Dendritic cell treated with granulocyte-macrophage colony-stimulating factor and Interleukin-4, amounts not matched to agents 40 ng/mL and 50 ng/mL, for 4 days (primary cell): Measurements from ENCODE around the gene TNFSF12.

Source experiments
- H3K27ac Mint-ChIP-seq: one replicate; pipeline ENCODE4 v1.8.0; 2022; ENCODE audit warnings: mild to moderate bottlenecking, mixed read lengths
- H3K27me3 Mint-ChIP-seq: one replicate; pipeline ENCODE4 v1.8.0; 2022; ENCODE audit warnings: mild to moderate bottlenecking, mixed read lengths
- H3K36me3 Mint-ChIP-seq: one replicate; pipeline ENCODE4 v1.8.0; 2022; ENCODE audit warnings: low read depth, mixed read lengths
- H3K4me1 Mint-ChIP-seq: one replicate; pipeline ENCODE4 v1.8.0; 2022; ENCODE audit warnings: low read depth, mixed read lengths
- H3K4me3 Mint-ChIP-seq: one replicate; pipeline ENCODE4 v1.8.0; 2022; ENCODE audit warnings: mild to moderate bottlenecking, moderate library complexity, mixed read lengths
- H3K9me3 Mint-ChIP-seq: one replicate; pipeline ENCODE4 v1.8.0; 2022; ENCODE audit warnings: mixed read lengths
- intact Hi-C: fragments of 100-400 bp; cut with micrococcal nuclease; formaldehyde crosslinking; loops from one replicate; pipeline ENCODE4 v1.15.0; 2022

TNFSF12 gene

GRCh38 chr17:7579834-7580603, 31.2 kb downstream of the TNFSF12 start:
- Mint-ChIP-seq H3K9me3 (no peaks in the 10 kb centered on the region), H3K27ac (peak overlapping the region; percentile 92), H3K36me3 (peaks cover 100% of the 10 kb centered on the region), H3K27me3 (no peaks in the 10 kb centered on the region), H3K4me3 (peak overlapping the region; percentile 97), H3K4me1 (peaks cover 82% of the 10 kb centered on the region)
- intact Hi-C loops: loop anchor here (5.0 kb wide), 1 partner anchor 262 kb away; no protein-coding TSS in a partner anchor

GRCh38 chr17:7580604-7581575, 32.0 kb downstream of the TNFSF12 start:
- intact Hi-C loops: loop anchor here (5.0 kb wide), 1 partner anchor 261 kb away; no protein-coding TSS in a partner anchor
- peaks cover 99% of the 10 kb centered on the region for H3K36me3 Mint-ChIP-seq
- peaks cover 82% of the 10 kb centered on the region for H3K4me1 Mint-ChIP-seq
- H3K9me3 Mint-ChIP-seq: no peaks in the 10 kb centered on the region
- peak overlapping the region; percentile 92 for H3K27ac Mint-ChIP-seq
- H3K27me3 Mint-ChIP-seq: no peaks in the 10 kb centered on the region
- H3K4me3 Mint-ChIP-seq: peak overlapping the region; percentile 97

GRCh38 chr17:7582396-7583252, 33.8 kb downstream of the TNFSF12 start:
- Mint-ChIP-seq H3K36me3 (peaks cover 99% of the 10 kb centered on the region), H3K27ac (peak overlapping the region; percentile 92), H3K4me3 (peak overlapping the region; percentile 97), H3K4me1 (peaks cover 78% of the 10 kb centered on the region), H3K27me3 (no peaks in the 10 kb centered on the region), H3K9me3 (no peaks in the 10 kb centered on the region)
- intact Hi-C loops: loop anchor here (5.0 kb wide), 1 partner anchor 260 kb away; no protein-coding TSS in a partner anchor

- peak within 1 kb of the TSS; percentile 92 for H3K27ac Mint-ChIP-seq
- no peaks in the 10 kb centered on the region for H3K27me3 Mint-ChIP-seq
- intact Hi-C loops: loop anchor here (5.0 kb wide), 1 partner anchor 259 kb away; no protein-coding TSS in a partner anchor
- H3K4me1 Mint-ChIP-seq: peaks cover 78% of the 10 kb centered on the region
- H3K4me3 Mint-ChIP-seq: peak within 1 kb of the TSS; percentile 97
- H3K9me3 Mint-ChIP-seq: no peaks in the 10 kb centered on the region
- H3K36me3 Mint-ChIP-seq: peaks cover 99% of the 10 kb centered on the region
Observed at GRCh38 chr17:7583253-7584109, 34.6 kb downstream of the TNFSF12 start, which contains the start of gene MPDU1. MPDU1 (plus strand) TSS chr17:7583852; CDS start chr17:7583863, 11 bp downstream.

GRCh38 chr17:7586673-7587419, 38.0 kb downstream of the TNFSF12 start:
- Mint-ChIP-seq H3K9me3 (no peaks in the 10 kb centered on the region), H3K4me3 (no peak overlapping the region), H3K27ac (peak overlapping the region; percentile 92), H3K4me1 (peaks cover 70% of the 10 kb centered on the region), H3K36me3 (peaks cover 95% of the 10 kb centered on the region), H3K27me3 (no peaks in the 10 kb centered on the region)
- intact Hi-C loops: no loop called here

GRCh38 chr17:7587420-7588151, 38.7 kb downstream of the TNFSF12 start:
- peak overlapping the region; percentile 92 for H3K27ac Mint-ChIP-seq
- H3K9me3 Mint-ChIP-seq: no peaks in the 10 kb centered on the region
- peaks cover 95% of the 10 kb centered on the region for H3K36me3 Mint-ChIP-seq
- H3K4me1 Mint-ChIP-seq: peaks cover 63% of the 10 kb centered on the region
- intact Hi-C loops: loop anchor here (2.0 kb wide), 1 partner anchor 73 kb away; no protein-coding TSS in a partner anchor
- H3K4me3 Mint-ChIP-seq: peak overlapping the region; percentile 57
- no peaks in the 10 kb centered on the region for H3K27me3 Mint-ChIP-seq

- H3K4me3 Mint-ChIP-seq: peak overlapping the region; percentile 57
- H3K27me3 Mint-ChIP-seq: no peaks in the 10 kb centered on the region
- H3K27ac Mint-ChIP-seq: peak overlapping the region; percentile 92
- H3K36me3 Mint-ChIP-seq: peaks cover 95% of the 10 kb centered on the region
- intact Hi-C loops: loop anchor here (2.0 kb wide), 1 partner anchor 74 kb away; no protein-coding TSS in a partner anchor
- H3K9me3 Mint-ChIP-seq: no peaks in the 10 kb centered on the region
- H3K4me1 Mint-ChIP-seq: peaks cover 54% of the 10 kb centered on the region
Observed at GRCh38 chr17:7588553-7589203, 39.8 kb downstream of the TNFSF12 start.

GRCh38 chr17:7589204-7589868, 40.5 kb downstream of the TNFSF12 start:
- Mint-ChIP-seq H3K9me3 (no peaks in the 10 kb centered on the region), H3K27ac (no peak overlapping the region), H3K36me3 (peaks cover 95% of the 10 kb centered on the region), H3K4me3 (peak overlapping the region; percentile 35), H3K27me3 (no peaks in the 10 kb centered on the region), H3K4me1 (peaks cover 51% of the 10 kb centered on the region)
- intact Hi-C loops: loop anchor here (2.0 kb wide), 1 partner anchor 75 kb away; no protein-coding TSS in a partner anchor

- Mint-ChIP-seq H3K27me3 (no peaks in the 10 kb centered on the region), H3K9me3 (no peaks in the 10 kb centered on the region), H3K27ac (no peak within 1 kb of the TSS), H3K4me1 (peaks cover 44% of the 10 kb centered on the region), H3K4me3 (peak within 1 kb of the TSS; percentile 35), H3K36me3 (peaks cover 94% of the 10 kb centered on the region)
- intact Hi-C loops: loop anchor here (2.0 kb wide), 1 partner anchor 75 kb away; no protein-coding TSS in a partner anchor
Observed at GRCh38 chr17:7589891-7590691, 41.2 kb downstream of the TNFSF12 start, which contains the start of gene SOX15. SOX15 (minus strand) TSS chr17:7590094; CDS start chr17:7589676, 418 bp downstream.

- H3K4me3 Mint-ChIP-seq: no peak overlapping the region
- no peaks in the 10 kb centered on the region for H3K9me3 Mint-ChIP-seq
- peaks cover 37% of the 10 kb centered on the region for H3K4me1 Mint-ChIP-seq
- no peak overlapping the region for H3K27ac Mint-ChIP-seq
- peaks cover 95% of the 10 kb centered on the region for H3K36me3 Mint-ChIP-seq
- intact Hi-C loops: no loop called here
- no peaks in the 10 kb centered on the region for H3K27me3 Mint-ChIP-seq
Observed at GRCh38 chr17:7590743-7591142, 41.9 kb downstream of the TNFSF12 start.
